Uterus (tissue), 2 donors: ENCODE data around the gene CDH22.

Source experiments
- CTCF ChIP-seq, 4 experiments: fragments of 200-600 bp in 2 of 4; fragments of 450-650 bp in 2 of 4; sonication (generic) in 2 of 4; IDR thresholded peaks; one replicate each; pipeline ENCODE4 v1.5.1; 2016 to 2019; ENCODE audit warnings: antibody characterized with exemption in 4 of 4, mild to moderate bottlenecking in 2 of 4, moderate library complexity in 1 of 4
- POLR2A ChIP-seq, 2 donors: fragments of 450-650 bp; IDR thresholded peaks; one replicate each; pipeline ENCODE4 v1.6.1; 2016; ENCODE audit warnings: antibody characterized with exemption in 2 of 2, mild to moderate bottlenecking in 1 of 2, moderate library complexity in 1 of 2

DNA sequence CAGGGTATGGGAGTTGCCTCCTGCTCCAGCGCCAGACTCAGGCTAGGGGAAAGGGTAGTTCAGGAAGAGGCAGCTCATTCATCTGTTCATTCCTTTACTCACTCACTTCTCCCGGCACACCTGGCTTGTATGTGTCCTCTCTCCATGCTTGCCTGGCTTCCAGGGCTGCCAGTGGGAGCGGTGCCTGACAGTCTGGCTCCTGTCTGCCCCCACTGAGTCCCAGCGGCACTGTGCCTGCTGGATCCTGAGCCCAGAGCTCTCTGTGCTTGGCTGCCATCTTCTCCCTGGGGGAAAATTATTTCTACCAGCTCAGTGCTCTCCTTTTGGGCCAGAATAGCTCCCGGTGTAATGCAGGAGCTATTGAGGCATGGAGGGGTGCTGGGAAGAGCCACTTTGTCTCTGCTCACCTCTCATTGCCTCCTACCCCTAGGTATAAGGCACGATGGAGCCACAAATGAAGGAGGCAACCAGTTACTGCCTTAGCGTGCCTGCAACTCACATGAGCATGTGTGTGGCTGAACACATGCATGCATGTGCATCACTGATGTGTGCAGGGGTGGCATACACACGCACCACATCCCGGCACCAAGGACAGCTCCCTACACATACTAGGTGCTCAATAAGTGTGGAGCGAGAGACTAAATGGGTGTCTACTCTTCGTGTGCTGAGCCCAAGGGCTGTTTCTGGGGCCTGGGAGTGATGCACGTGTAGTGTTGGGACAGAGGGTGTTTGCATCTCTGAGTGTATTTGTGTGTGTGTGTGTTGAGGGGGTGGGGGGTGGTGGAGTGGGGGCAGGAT, 46.6 kb downstream of the CDH22 start:
- TF ChIP-seq POLR2A (IDR thresholded peaks at IDR 0.05) (no peak), CTCF (IDR thresholded peaks at IDR 0.05) (no peak)
